ENCODE measurements around the gene PARD6A.

DNA sequence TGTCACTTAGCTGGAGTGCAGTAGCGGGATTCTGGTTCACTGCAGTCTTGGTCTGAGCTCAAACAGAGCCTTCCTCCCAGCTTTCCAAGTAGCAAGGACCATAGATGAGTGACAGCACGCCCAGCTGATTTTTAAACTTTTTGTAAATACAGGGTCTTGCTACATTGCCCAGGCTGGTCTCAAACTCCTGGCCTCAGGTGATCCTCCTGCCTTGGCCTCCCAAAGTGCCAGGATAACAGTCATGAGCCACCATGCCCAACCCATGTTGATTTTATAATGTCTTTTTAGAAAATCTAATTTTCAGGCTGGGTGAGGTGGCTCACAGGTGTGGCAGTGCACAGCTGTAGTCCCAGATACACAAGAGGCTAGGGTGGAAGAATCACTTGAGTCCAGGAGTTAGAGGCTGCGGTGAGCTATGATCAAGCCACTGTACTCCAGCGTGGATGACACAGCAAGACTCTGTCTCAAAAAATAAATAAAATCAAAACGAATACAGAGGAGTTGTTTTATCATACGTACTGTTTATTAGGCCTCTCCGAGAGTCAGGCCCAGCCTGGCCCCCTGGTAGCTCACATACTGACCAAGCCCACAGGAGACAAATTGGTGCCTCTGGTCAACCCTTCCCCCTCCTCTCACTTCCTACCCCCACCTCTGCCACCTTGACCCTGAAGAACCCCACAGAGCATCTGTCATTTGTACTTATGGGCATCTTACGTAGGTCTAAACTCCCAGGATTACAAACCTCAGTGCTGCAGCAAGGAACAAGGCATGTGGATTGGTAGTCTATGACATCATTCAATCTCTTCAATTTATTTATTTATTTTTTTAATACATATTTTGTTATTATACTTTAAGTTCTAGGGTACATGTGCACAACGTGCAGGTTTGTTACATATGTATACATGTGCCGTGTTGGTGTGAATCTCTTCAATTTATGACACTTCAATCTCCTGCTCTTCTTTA is 19.5 kb downstream of the PARD6A start:
- TF ChIP-seq, protein P1, sequence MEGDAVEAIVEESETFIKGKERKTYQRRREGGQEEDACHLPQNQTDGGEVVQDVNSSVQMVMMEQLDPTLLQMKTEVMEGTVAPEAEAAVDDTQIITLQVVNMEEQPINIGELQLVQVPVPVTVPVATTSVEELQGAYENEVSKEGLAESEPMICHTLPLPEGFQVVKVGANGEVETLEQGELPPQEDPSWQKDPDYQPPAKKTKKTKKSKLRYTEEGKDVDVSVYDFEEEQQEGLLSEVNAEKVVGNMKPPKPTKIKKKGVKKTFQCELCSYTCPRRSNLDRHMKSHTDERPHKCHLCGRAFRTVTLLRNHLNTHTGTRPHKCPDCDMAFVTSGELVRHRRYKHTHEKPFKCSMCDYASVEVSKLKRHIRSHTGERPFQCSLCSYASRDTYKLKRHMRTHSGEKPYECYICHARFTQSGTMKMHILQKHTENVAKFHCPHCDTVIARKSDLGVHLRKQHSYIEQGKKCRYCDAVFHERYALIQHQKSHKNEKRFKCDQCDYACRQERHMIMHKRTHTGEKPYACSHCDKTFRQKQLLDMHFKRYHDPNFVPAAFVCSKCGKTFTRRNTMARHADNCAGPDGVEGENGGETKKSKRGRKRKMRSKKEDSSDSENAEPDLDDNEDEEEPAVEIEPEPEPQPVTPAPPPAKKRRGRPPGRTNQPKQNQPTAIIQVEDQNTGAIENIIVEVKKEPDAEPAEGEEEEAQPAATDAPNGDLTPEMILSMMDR (IDR thresholded peaks at IDR 0.05): no peak
- TF ChIP-seq POLR2A (IDR thresholded peaks at IDR 0.05) (no peak), EP300 (IDR thresholded peaks at IDR 0.05) (no peak)

Data from ovary (tissue), 3 donors.